HG02870 (cell line): ENCODE data around the gene APLP2.
"Not testable (repeated sequence)": the region's sequence is repeated elsewhere in the genome, so short reads cannot be mapped to it uniquely, and the experiment has no call there.

Experiments
- ATAC-seq: cut with Tn5 transposase; IDR thresholded peaks from one replicate; pipeline ENCODE4 v1.9.1; 2021; ENCODE audit warnings: mild to moderate bottlenecking, moderate library complexity; ENCODE audit not compliant: unreplicated experiment

The APLP2 gene

DNA sequence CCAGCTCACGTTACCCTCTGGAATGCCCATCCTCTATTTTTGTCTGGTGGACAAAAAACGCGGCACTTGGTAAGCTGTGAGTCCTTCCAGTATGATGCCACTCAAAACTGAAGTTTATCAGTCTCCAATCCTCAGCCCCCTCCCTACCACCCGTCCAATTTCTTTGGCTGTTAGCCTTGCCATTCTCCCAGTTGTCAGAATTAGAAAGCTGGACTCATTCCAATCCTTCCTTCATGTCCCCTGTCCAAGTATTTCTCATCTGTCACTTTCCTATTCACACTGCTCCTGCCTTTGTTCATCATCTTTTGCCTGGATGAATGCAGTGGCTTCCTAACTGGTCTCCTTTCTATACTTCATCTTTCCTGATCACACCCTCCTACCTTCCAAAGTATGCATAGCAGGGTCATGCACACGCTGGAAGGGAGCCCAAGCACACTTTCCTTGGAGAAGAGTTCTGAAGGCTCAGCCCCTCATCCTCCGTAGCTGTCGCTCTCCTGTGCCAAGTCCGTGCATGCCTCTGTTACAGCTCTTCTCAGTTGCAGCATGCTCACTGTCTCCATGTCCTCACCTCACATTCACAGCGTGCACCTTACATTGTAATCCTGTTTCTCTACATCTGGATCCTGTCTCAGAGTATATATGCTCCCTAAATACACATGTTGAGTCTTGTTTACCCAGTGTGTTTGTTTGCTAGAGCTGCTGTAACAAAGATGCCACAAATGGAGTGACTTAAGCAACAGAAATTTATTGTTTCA, 19.4 kb downstream of the APLP2 start:
- ATAC-seq = no peak

DNA sequence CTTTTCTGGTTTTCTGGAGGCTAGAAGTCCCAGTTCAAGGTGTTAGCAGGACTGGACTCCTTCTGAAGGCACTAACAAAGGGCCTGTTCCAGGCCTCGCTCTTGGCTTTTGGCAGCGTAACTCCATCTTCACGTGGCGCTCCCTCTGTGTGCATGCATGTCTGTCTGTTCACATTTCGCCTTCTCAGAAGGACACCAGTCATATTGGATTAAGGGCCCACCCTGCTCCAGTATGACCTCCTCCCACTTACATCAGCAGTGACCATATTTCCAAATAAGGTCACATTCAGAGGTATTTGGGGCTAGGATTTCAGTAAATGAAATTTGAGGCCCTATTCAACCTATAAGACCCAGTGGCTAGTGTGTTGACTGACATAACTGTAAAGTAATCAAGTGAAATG, 20.0 kb downstream of the APLP2 start:
- no peak for ATAC-seq

DNA sequence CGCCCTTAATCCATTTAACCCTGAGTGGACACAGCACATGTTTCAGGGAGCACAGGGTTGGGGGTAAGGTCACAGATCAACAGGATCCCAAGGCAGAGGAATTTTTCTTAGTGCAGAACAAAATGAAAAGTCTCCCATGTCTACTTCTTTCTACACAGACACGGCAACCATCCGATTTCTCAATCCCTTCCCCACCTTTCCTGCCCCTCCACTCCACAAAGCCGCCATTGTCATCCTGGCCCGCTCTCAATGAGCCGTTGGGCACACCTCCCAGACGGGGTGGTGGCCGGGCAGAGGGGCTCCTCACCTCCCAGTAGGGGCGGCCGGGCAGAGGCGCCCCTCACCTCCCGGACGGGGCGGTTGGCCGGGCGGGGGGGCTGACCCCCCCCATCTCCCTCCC, 20.8 kb downstream of the APLP2 start:
- not testable (repeated sequence) for ATAC-seq

DNA sequence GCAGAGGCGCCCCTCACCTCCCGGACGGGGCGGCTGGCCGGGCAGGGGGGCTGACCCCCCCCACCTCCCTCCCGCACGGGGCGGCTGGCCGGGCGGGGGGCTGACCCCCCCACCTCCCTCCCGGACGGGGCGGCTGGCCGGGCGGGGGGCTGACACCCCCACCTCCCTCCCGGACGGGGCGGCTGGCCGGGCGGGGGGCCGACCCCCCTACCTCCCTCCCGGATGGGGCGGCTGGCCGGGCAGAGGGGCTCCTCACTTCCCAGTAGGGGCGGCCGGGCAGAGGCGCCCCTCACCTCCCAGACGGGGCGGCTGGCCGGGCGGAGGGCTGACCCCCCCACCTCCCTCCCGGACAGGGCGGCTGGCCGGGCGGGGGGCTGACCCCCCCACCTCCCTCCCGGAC, 21.5 kb downstream of the APLP2 start:
- not testable (repeated sequence) for ATAC-seq

DNA sequence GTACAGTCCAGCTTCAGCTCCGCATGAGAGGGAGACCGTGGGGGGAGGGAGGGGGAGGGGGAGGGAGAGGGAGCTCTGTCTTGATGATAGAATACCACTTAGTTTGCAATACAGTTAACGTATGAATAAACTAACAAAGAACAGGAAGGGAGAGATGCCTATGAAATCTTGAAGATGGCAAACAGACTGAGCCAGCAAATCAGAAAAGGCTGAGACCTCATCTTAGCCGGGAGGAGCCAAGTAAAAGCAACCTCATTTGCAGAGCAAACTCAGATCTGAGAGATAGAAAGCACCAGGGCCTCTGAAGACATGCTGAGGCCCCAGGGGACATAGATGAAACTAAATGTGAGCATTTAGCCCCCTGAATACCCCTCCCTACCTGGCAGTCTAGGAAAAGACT, 23.0 kb downstream of the APLP2 start:
- no peak for ATAC-seq

DNA sequence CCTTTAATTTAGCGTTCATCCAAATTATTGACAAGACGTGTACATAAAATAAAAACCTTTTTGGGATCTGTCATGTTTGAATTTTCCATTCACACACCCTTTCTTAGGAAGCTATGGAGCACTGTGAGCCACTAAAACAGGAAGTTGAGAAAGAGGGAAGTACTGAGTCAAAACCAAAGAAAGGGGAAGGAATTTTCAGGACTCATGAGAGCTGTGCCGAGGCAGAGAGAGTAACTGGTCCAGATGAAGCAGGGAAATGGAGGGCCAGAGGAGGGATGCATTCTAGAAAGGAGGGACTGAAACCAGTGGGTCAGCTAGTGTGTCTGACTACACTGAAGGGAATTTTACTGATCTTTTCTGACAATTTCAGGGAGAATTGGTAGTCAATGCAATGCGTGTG, 24.9 kb downstream of the APLP2 start:
- ATAC-seq = no peak

DNA sequence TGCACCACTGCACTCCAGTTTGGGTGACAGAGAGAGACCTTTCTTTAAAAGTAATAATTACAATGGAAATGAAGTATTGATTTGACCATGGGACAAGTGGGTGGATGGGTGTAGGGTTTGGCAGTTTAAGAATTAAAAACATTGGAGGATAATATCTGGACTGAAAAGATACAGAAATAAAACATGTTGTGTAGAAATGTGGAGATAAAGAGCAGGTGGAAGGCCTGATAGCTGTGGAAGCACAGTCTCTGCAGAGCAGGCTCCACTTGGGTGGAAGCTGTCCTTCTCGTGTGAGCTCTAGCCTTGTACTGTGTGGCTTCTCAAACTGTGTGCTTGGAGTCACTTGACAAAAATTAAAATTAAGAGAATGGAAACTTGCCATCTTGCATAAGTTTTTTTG, 25.6 kb downstream of the APLP2 start:
- no peak for ATAC-seq

DNA sequence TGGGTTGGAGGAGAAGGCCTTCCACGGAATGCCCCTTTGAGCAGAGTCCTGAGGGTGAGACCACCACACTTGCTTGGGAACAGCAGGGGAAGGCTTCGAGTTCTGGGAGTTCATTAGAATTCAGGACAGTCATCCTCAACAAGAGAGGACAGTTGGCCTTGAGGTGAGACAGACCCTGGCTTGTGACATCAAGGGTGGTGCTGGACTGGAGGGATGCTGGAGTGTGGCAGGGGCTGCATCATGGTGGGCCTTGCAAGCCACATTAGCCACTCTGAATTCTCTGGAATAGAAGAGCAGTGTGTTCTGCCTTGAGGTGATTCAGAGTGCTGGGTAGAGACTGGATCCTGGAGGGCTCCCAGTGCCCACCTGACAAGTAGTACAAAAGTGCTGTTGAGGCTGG, 26.3 kb downstream of the APLP2 start:
- no peak for ATAC-seq

DNA sequence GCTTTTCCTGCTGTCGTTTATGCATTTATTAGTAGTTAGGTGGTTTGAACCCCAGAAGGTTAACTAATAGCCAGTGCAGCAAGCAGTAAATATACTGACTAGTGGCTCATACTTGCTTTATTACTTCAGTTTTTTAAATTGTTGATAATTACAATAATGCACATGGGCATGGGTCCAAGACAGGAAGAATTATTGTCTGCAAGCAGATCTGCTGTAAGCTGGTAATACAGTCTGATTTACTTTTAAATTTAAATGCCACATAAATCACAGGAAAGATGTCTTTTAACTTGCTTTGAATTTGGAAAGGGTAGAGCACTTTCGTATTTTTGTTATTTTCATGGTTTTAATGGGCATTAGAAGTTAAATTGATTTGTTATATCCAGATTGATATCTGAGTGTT, 27.1 kb downstream of the APLP2 start:
- no peak for ATAC-seq

DNA sequence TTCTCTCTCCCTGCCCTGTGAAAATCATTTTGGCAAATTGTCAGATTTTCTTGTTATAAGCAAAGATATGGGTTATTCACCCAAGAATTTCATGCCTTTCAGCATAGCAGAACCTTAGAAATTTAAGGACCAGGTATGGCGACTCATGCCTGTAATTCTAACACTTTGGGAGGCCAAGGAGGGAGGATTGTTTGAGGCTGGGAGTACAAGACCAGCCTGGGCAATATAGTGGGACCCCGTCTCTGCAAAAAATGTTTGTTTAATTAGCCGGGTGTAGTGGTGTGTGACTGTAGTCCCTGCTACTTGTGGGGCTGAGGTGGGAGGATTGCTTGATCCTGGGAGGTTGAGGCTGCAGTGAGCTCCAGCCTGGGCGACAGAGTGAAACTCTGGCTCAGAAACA, 27.6 kb downstream of the APLP2 start:
- ATAC-seq = no peak

DNA sequence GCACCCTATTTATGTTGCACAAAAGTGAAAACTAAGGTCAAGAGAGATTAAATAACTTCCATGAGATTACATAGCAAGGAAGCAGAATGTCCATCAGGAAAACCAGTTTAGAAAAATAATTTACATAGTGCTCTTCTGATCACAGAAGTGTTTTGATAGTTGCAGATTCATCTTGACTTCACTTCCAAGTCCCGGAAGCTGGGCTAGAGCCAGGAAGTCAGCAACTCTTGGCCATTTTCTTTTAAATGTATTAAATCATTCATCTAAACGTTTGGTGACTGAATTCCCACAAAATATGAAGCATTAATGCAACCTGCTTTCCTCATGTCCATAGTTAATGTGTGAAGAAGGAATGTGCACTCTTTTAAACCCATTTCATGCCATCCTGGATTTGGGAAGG, 29.7 kb downstream of the APLP2 start:
- ATAC-seq = no peak

DNA sequence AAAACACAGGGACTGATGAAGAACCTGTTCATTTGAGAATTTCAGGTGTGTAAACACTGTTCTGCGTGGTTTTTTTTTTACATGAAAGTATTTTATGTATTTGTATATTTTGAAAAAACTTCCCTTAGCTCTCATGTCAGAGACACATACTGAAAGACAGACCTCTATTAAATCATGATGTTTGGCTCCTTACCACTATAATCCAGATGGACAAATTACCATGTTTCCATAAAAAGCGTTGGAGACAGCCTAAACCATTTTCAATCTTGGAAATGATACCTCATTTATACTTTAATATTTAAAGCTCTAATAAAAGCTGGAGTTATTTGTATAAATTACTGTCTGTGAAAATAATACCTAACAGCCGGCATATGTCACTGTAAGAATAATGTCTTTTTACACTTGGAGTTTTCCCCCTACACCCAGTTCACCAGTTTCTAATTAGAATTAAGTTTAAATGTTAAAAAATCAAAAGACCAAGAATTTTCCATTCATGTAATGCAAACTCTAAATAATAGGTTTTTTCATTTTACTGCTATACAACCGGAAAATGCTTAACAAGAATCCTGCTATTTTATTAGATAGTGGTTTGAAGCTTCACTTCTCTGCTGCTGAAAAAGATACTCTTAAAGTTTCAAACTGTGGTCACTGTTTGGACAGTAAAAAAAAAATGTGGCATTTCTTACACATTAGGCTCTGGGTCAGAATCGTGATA, 30.8 kb downstream of the APLP2 start:
- ATAC-seq = no peak

DNA sequence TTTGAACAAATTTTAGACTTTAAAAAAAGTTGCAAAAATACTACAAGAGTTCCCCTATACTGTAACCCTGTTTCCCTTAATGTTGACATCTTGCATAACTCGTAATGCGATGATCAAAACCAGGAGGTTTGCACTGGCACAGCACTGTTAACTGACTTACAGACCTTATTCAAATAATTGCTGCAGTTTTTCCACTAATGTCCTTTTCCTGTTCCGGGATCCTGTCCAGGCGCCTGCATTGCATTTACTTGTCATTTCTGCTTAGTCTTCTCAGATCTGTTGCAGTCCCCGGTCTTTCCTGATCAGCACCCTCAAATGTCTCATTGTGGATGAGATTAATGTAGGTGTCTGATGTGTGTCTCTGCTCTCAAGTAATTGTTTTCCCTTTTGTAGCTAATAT, 32.0 kb downstream of the APLP2 start:
- ATAC-seq = no peak

DNA sequence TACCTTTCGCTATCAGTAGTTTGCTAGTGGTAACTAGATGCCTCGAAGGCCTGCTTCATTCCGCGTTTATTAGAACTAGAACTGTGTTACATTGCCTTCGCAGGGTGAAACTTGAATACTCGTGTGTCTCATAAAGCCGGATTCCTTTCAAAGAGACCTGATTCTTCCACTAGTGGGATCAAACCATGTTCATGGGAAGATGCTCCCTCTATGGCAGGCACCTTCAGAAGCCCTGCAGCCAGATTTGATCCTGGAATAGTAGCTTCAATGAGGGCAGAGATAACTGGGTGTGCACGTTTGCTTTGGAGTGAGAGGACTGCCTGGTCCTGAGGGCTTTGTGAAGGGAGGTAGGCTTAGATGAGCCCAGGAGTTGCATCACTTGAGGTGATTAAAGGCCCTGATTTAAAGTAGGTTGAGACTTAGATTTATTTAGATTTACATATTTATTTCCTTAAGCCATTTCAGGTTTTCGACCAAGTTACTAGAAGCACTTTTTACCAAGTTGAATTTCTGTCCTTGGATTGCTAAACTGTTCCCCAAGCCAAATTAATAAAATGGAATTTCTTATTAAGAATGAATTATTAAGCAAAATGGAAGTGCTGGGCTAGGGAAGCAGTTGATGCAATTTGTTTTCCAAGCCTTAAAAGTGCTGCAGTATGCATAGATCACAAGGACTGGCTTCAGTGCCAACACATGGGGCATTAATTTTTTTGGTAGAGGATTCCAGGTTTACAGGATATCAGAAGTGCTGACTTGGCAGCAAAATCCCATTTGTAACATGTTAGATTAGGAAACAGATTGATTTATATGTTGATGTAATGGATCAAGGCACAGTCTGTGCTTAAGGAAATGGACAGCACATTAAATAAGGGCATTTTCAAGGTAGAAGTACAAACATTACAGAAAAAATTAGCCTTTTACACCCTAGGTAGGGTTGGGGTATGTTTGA, 32.9 kb downstream of the APLP2 start:
- ATAC-seq = no peak

DNA sequence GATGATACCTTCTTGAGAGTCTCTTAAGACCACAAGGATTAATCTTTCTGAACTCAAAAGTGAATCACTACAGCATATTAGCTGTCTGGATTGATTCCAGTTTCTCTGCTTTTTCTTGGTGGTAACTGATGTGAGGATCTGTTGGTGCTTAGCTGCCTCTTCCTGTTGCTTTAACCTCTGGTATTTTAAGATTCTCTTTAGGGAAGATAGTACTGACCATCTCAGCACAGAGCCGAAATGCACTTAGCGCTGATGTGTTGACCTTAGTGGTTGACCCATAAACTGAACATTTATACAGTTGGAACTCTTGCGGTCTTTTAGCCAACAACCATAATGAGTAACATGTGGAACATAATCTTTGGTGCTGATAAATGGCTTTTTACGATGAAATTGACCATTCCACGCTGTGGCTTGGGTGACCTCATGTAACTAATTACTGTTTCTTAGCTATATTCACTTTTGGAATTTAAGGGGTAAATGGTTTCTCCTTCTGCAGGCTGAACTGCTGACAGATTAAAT, 33.7 kb downstream of the APLP2 start:
- no peak for ATAC-seq

DNA sequence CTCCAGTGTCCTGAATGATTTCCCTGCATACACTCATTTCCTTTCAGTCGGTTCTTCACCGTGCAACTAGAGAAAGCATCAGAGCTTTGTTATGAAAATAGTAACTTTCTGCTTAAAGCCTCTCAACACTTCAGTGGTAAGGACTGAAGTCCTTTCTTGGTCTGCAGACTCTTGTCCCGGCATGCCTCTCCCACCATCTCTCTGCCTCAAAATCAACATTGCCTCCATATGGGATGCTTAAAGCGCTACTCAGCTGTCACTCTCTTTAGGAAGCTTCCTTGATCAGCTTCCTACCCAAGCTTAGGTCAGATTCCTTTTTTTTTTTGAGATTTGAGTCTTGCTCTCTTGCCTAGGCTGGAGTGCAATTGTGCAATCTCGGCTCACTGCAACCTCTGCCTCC, 36.7 kb downstream of the APLP2 start:
- ATAC-seq = no peak

DNA sequence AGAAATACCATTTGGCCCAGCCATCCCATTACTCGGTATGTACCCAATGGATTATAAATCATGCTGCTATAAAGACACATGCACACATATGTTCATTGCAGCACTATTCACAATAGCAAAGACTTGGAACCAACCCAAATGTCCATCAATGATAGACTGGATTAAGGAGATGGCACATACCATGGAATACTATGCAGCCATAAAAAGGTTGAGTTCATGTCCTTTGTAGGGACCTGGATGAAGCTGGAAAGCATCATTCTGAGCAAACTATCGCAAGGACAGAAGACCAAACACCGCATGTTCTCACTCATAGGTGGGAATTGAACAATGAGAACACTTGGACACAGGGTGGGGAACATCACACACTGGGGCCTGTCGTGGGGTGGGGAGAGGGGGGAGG, 39.0 kb downstream of the APLP2 start:
- ATAC-seq = not testable (repeated sequence)

DNA sequence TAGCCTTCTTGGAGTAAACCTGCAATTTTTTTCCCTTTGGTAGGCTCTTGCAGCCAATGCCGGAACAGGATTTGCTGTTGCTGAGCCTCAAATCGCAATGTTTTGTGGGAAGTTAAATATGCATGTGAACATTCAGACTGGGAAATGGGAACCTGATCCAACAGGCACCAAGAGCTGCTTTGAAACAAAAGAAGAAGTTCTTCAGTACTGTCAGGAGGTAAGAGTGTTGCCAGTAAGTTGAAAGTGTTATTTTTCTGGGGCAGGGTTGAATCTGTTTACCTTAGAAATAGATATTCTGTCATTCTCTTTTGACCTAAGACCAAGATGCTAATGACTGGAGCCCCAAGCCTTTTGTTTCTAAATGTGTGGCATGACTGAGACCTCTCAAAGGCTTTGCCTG, 39.7 kb downstream of the APLP2 start:
- ATAC-seq = no peak

DNA sequence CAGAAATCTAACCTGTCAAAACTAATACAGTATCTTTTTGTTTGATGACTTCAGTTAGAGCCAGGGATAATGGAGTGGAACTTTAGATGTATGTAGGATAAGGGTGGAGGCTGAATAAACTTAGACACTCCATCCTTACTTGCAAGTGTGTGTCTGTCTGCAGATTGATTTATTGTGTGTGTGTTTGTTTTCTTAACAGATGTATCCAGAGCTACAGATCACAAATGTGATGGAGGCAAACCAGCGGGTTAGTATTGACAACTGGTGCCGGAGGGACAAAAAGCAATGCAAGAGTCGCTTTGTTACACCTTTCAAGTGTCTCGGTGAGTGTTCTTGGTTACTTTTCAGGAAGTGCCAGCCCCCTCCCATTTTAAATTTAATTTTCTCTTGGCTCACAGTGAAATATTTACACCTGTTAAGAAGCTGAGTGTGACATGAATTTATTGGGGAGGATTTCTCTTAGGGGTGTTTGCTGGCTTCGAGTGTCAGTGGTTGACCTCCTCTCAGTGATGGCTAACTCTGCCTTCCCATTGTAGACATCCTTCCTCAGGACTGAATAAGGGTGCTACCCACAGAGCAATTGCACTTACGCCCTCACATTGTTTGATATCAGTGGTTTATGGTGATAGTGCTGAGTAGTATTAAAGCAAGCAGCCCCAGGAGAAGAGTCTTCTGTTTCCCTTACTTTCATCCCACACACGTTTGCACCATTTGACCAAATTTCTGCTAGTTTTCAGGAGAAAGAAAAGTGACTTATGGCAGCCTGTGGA, 40.8 kb downstream of the APLP2 start:
- ATAC-seq = no peak

DNA sequence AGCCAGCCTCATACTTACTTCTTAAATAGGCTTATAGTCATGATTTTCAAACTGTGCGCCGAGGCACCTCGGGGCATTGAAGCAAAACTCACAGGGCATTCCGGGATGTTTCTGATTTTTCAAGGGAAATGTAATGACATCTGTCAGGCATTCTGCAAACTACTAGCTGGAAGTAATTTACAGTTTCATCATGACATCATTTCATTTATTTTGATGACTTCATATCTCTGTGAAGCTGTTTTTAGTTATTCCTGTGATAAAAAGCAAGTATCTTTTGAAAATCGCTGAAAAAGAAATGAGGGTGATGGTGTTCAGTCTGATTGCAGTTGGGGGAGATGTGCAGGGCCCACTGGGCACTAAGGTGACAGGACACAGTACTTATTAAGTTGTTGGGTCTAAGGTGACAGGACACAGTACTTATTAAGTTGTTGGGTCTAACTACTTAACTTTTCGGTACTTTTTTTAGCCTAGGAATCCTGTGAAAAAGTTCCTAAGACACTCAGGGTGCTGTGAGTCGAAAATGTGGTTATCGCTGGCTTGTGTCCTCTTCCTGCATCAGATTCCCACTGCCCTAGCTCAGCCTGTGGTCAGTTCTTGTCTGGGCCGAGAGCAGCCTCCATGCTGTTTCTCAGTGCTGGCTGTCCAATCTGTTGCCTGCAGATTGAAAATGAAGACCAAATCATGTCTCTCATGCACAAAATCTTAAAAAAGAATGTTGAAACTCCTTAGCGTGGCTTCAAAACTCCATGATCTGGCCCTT, 42.6 kb downstream of the APLP2 start:
- ATAC-seq = no peak
